Panc1 (cell line): ENCODE measurements around the gene SLC16A3. TPM values are rescaled to one million over a fixed set of nuclear protein-coding genes. Genes with fewer than 3 reads are reported as not detected.
A peak's percentile ranks its signal among the peaks of the same experiment; 100 is the strongest.

Experiments used
- ATAC-seq: fragments of 200-7000 bp; cut with Tn5 transposase; 2 replicates; pipeline ENCODE4 v1.9.1; 2020; ENCODE audit warnings: mild to moderate bottlenecking, moderate library complexity
- BruUV-seq: library from RNA; stranded (reverse); fragments of 400-500 nt; replicated peaks from 2 replicates; lab custom pipeline; 2021; lab: Mats Ljungman, UMichigan
- CTCF ChIA-PET: fragments of 300-600 bp; sonication (Branson Sonifier 250); formaldehyde crosslinking; loops from one replicate; lab custom pipeline; 2022; ENCODE audit warnings: antibody characterized with exemption; lab: Charles Lee
- POLR2A ChIA-PET: fragments of 300-600 bp; sonication (Branson Sonifier 250); formaldehyde crosslinking; loops from one replicate; lab custom pipeline; 2022; ENCODE audit warnings: antibody characterized with exemption; lab: Charles Lee
- DNase-seq: peaks from one replicate; pipeline ENCODE4 v3.0.0-alpha.2; 2010; ENCODE audit warnings: low read depth, low spot score
- H3K27ac ChIP-seq: 2 replicates; pipeline ENCODE4 v1.5.1; 2011; ENCODE audit warnings: mild to moderate bottlenecking, low read length, inconsistent platforms
- H3K27me3 ChIP-seq: fragments of 200-500 bp; sonication (Bioruptor generic); 2 replicates; pipeline ENCODE4 v1.6.0; 2014; ENCODE audit warnings: low read length, inconsistent platforms; ENCODE audit not compliant: control insufficient read depth, insufficient read depth
- H3K36me3 ChIP-seq: fragments of 200-500 bp; sonication (Bioruptor generic); 2 replicates; pipeline ENCODE4 v1.5.1; 2014; ENCODE audit warnings: inconsistent platforms, mild to moderate bottlenecking, low read length, moderate library complexity; ENCODE audit not compliant: control insufficient read depth, insufficient read depth
- H3K4me1 ChIP-seq: 2 replicates; pipeline ENCODE4 v1.5.1; 2011; ENCODE audit warnings: inconsistent platforms, mild to moderate bottlenecking, low read length, moderate library complexity; ENCODE audit not compliant: control insufficient read depth, insufficient read depth
- H3K4me3 ChIP-seq, 2 experiments: 2 replicates each; pipeline ENCODE4 v1.5.1; 2011 to 2012; ENCODE audit warnings: low read depth in 2 of 2, low read length in 2 of 2, mild to moderate bottlenecking in 2 of 2, inconsistent platforms in 1 of 2, moderate library complexity in 1 of 2
- H3K9me3 ChIP-seq: fragments of 200-500 bp; sonication (Bioruptor generic); 2 replicates; pipeline ENCODE4 v1.5.1; 2014; ENCODE audit warnings: low read depth, mild to moderate bottlenecking, inconsistent platforms, low read length, moderate library complexity; ENCODE audit not compliant: control insufficient read depth, insufficient read depth
- POLR2AphosphoS5 ChIP-seq: IDR thresholded peaks from 2 replicates; pipeline ENCODE4 v1.6.1; 2012; ENCODE audit warnings: mild to moderate bottlenecking, low read depth, low read length, moderate library complexity
- REST ChIP-seq, 2 experiments: IDR thresholded peaks; 2 replicates each; pipeline ENCODE4 v1.6.1; 2011 to 2012; ENCODE audit warnings: low read depth in 2 of 2, control low read depth in 1 of 2, low read length in 1 of 2, mild to moderate bottlenecking in 1 of 2, moderate library complexity in 1 of 2; ENCODE audit not compliant: insufficient read depth in 1 of 2
- SIN3A ChIP-seq: IDR thresholded peaks from 2 replicates; pipeline ENCODE4 v1.6.1; 2012; ENCODE audit warnings: low read depth, mild to moderate bottlenecking, low read length, moderate library complexity, borderline replicate concordance; ENCODE audit not compliant: insufficient read depth
- TCF7L2 ChIP-seq: IDR thresholded peaks from 2 replicates; pipeline ENCODE4 v1.6.1; 2011; ENCODE audit warnings: mild to moderate bottlenecking, low read depth, low read length, inconsistent platforms
- in situ Hi-C: cut with HindIII; loops from 2 replicates; pipeline ENCODE4 v1.10.0; 2016; ENCODE audit warnings: low sequenced_read_pairs, low pct_unique_long_range_greater_than_20kb
- intact Hi-C: fragments of 100-400 bp; cut with micrococcal nuclease; formaldehyde crosslinking; loops from one replicate; pipeline ENCODE4 v1.10.0; 2022; ENCODE audit not compliant: unreplicated experiment
- total RNA-seq: library from RNA; stranded (reverse); gene quantifications from one replicate; pipeline ENCODE4 v1.2.1, GENCODE V29; 2021; ENCODE audit not compliant: unreplicated experiment
- TF ChIP-seq, protein P1 (sequence below): fragments of 450-650 bp; IDR thresholded peaks from 2 replicates; pipeline ENCODE4 v1.5.1; 2017; ENCODE audit warnings: mild to moderate bottlenecking

Gene SLC16A3
- total RNA-seq, 1 experiment from 2014 or later: 581 TPM

GRCh38 chr17:82242977-82243647 is 14.3 kb downstream of the SLC16A3 start:
- H3K36me3 ChIP-seq: no peaks in the 10 kb centered on the region; the same call in 1 of the 2 replicates
- peak overlapping the region; percentile 95 for H3K27ac ChIP-seq
- TF ChIP-seq REST (IDR thresholded peaks at IDR 0.05; ENCODE audit: insufficient read depth in 1 of 2, low read depth in 2 of 2, low read length in 1 of 2) (peak in 1 of 2 experiments; percentile 57; a peak in 1 of 4 replicates), TCF7L2 (no peak), POLR2AphosphoS5 (peak; percentile 97), SIN3A (peak; percentile 96)
- TF ChIP-seq, protein P1, sequence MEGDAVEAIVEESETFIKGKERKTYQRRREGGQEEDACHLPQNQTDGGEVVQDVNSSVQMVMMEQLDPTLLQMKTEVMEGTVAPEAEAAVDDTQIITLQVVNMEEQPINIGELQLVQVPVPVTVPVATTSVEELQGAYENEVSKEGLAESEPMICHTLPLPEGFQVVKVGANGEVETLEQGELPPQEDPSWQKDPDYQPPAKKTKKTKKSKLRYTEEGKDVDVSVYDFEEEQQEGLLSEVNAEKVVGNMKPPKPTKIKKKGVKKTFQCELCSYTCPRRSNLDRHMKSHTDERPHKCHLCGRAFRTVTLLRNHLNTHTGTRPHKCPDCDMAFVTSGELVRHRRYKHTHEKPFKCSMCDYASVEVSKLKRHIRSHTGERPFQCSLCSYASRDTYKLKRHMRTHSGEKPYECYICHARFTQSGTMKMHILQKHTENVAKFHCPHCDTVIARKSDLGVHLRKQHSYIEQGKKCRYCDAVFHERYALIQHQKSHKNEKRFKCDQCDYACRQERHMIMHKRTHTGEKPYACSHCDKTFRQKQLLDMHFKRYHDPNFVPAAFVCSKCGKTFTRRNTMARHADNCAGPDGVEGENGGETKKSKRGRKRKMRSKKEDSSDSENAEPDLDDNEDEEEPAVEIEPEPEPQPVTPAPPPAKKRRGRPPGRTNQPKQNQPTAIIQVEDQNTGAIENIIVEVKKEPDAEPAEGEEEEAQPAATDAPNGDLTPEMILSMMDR: no peak
- H3K27me3 ChIP-seq: no peaks in the 10 kb centered on the region
- CTCF ChIA-PET: interaction anchor here (1.1 kb wide), 1 partner anchor 37 kb away, joined by 3 read pairs; no protein-coding TSS in a partner anchor
- intact Hi-C loops (loop anchor here (5.0 kb wide), 2 partner anchors 79 to 94 kb away; no protein-coding TSS in a partner anchor), in situ Hi-C loops (no loop called here)
- H3K4me1 ChIP-seq: peaks cover 89% of the 10 kb centered on the region
- POLR2A ChIA-PET: interaction anchor here (0.6 kb wide), 2 partner anchors 52 to 680 kb away, joined by 5 read pairs; no protein-coding TSS in a partner anchor
- BruUV-seq: no TSS peak
- no peak overlapping the region; a peak in 1 of 4 replicates for H3K4me3 ChIP-seq
- peak; percentile 3 for ATAC-seq
- H3K9me3 ChIP-seq: no peaks in the 10 kb centered on the region
- DNase-seq: no peak

DNA sequence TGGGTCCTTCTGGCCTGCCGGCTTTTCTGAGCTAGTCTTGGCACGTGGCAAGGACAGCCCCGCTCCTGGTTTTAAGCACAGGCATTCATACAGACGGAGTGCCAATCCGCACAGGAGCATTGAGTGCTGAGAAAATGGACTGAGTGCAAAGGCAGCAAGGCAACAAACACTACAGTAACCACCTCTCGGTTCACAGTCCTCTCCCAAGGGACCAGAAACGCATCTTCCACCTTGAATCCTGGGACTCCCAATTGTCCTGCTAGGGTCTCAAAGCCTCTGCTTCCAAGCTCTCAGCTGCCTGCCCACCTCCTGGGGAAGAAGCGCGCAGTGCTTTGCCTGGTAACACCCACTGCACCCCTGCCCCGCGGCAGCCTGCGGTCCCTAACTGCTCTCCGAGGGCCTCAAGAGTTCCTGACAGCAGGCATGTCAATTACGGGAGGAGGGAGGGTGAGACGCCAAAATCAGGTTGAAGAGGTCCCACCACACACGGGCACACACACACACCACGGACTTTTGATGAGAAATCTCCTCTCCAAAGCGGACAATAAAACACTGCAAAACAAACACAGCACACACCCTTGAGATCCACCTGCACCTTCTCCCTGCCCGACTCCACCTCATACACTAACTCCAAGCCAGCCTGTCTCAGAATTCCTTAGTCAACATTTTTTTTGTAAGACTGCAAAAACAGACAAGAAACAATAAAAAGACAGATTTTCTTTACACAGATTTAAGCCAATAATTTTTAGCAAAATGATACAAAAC is 15.0 kb downstream of the SLC16A3 start:
- peak; percentile 50; the same call in 1 of the 2 replicates for TF ChIP-seq POLR2AphosphoS5
- no peak for TF ChIP-seq TCF7L2
- CTCF ChIA-PET: interaction anchor here (1.1 kb wide), 1 partner anchor 38 kb away, joined by 3 read pairs; no protein-coding TSS in a partner anchor
- POLR2A ChIA-PET: interaction anchor here (0.5 to 0.6 kb wide), 2 partner anchors 14 to 680 kb away, joined by 4 to 5 read pairs; no protein-coding TSS in a partner anchor
- in situ Hi-C loops (no loop called here), intact Hi-C loops (loop anchor here (5.0 kb wide), 2 partner anchors 78 to 93 kb away; no protein-coding TSS in a partner anchor)
- ATAC-seq (0 out of 2 replicates have a peak, but pooled peaks have one; percentile 0), DNase-seq (no peak)
- Histone ChIP-seq H3K9me3 (no peaks in the 10 kb centered on the region), H3K36me3 (no peaks in the 10 kb centered on the region; the same call in 1 of the 2 replicates), H3K27me3 (no peaks in the 10 kb centered on the region), H3K4me3 (no peak overlapping the region), H3K27ac (peak overlapping the region; percentile 95), H3K4me1 (peaks cover 84% of the 10 kb centered on the region)
- BruUV-seq: TSS peak; percentile 69
